Activated B cell treated with CpG ODN at 0.5 μM for 24 hours (primary cell): Measurements from ENCODE around the gene INA. TPM values are rescaled to one million over a fixed set of nuclear protein-coding genes. Genes with fewer than 3 reads are reported as not detected.

Experiments
- ATAC-seq: fragments of 200-7000 bp; cut with Tn5 transposase; one replicate; pipeline ENCODE4 v1.10.0; 2021; ENCODE audit warnings: low read depth, mild to moderate bottlenecking, moderate library complexity
- CTCF ChIA-PET: fragments of 350-600 bp; sonication (Branson Sonifier 250); formaldehyde crosslinking; loops from one replicate; lab custom pipeline; 2021; ENCODE audit warnings: antibody characterized with exemption; lab: Charles Lee
- POLR2A ChIA-PET: fragments of 350-600 bp; sonication (Branson Sonifier 250); formaldehyde crosslinking; loops from one replicate; lab custom pipeline; 2021; ENCODE audit warnings: antibody characterized with exemption; lab: Charles Lee
- DNase-seq: peaks from one replicate; pipeline ENCODE4 v3.0.0; 2022
- H3K27ac Mint-ChIP-seq: one replicate; pipeline ENCODE4 v1.8.0; 2020; ENCODE audit warnings: mixed read lengths
- H3K27me3 Mint-ChIP-seq: one replicate; pipeline ENCODE4 v1.8.0; 2021; ENCODE audit warnings: mixed read lengths
- H3K36me3 Mint-ChIP-seq: one replicate; pipeline ENCODE4 v1.8.0; 2021; ENCODE audit warnings: low read depth, mixed read lengths
- H3K4me1 Mint-ChIP-seq: one replicate; pipeline ENCODE4 v1.8.0; 2021; ENCODE audit warnings: mixed read lengths
- H3K4me3 Mint-ChIP-seq: one replicate; pipeline ENCODE4 v1.8.0; 2020; ENCODE audit warnings: mild to moderate bottlenecking, mixed read lengths
- H3K9me3 Mint-ChIP-seq: one replicate; pipeline ENCODE4 v1.8.0; 2020; ENCODE audit warnings: mixed read lengths
- CTCF ChIP-seq: fragments of 200-600 bp; IDR thresholded peaks from one replicate; pipeline ENCODE4 v1.8.0; 2022; ENCODE audit warnings: antibody characterized with exemption, mild to moderate bottlenecking
- intact Hi-C: fragments of 100-400 bp; cut with micrococcal nuclease; formaldehyde crosslinking; loops from one replicate; pipeline ENCODE4 v1.15.1; 2024
- total RNA-seq: library from RNA; stranded (reverse); gene quantifications from 2 replicates; pipeline ENCODE4 v1.2.3, GENCODE V29; 2022

INA gene
- total RNA-seq, 1 donor from 2014 or later, result not detected

GRCh38 chr10:103287992-103288391, 11.1 kb downstream of the INA start:
- ChIA-PET POLR2A (interaction anchor here (0.6 kb wide), 1 partner anchor 45 kb away, joined by 8 read pairs; no protein-coding TSS in a partner anchor), CTCF (no interaction called here)
- Mint-ChIP-seq H3K27ac (no peak overlapping the region), H3K36me3 (no peaks in the 10 kb centered on the region), H3K4me1 (no peaks in the 10 kb centered on the region), H3K9me3 (no peaks in the 10 kb centered on the region), H3K4me3 (no peak overlapping the region), H3K27me3 (peaks cover 23% of the 10 kb centered on the region)
- TF ChIP-seq CTCF, result no peak
- intact Hi-C loops, result no loop called here
- DNase-seq (no peak), ATAC-seq (no peak)

- ATAC-seq (no peak), DNase-seq (no peak)
- Mint-ChIP-seq H3K27ac (no peak overlapping the region), H3K36me3 (no peaks in the 10 kb centered on the region), H3K27me3 (peaks cover 18% of the 10 kb centered on the region), H3K4me3 (no peak overlapping the region), H3K9me3 (no peaks in the 10 kb centered on the region), H3K4me1 (no peaks in the 10 kb centered on the region)
- intact Hi-C loops, result no loop called here
- ChIA-PET CTCF (no interaction called here), POLR2A (no interaction called here)
- TF ChIP-seq CTCF, result no peak
Observed at GRCh38 chr10:103291588-103291987, 14.7 kb downstream of the INA start.

- DNase-seq, result no peak
- intact Hi-C loops, result no loop called here
- H3K4me1 Mint-ChIP-seq, result no peaks in the 10 kb centered on the region
- no peak overlapping the region for H3K27ac Mint-ChIP-seq
- ChIA-PET CTCF (no interaction called here), POLR2A (interaction anchor here (0.6 kb wide), 1 partner anchor 199 kb away, joined by 10 read pairs; no protein-coding TSS in a partner anchor)
- no peak overlapping the region for H3K4me3 Mint-ChIP-seq
- peaks cover 5% of the 10 kb centered on the region for H3K27me3 Mint-ChIP-seq
- H3K9me3 Mint-ChIP-seq, result no peaks in the 10 kb centered on the region
- TF ChIP-seq CTCF, result no peak
- no peaks in the 10 kb centered on the region for H3K36me3 Mint-ChIP-seq
- ATAC-seq, result no peak
Observed at GRCh38 chr10:103295374-103296015, 18.6 kb downstream of the INA start.

GRCh38 chr10:103307594-103307993, 30.7 kb downstream of the INA start:
- Mint-ChIP-seq H3K27me3 (no peaks in the 10 kb centered on the region), H3K27ac (no peak overlapping the region), H3K4me3 (no peak overlapping the region), H3K9me3 (no peaks in the 10 kb centered on the region), H3K4me1 (no peaks in the 10 kb centered on the region), H3K36me3 (peaks cover 54% of the 10 kb centered on the region)
- POLR2A ChIA-PET, result no interaction called here
- TF ChIP-seq CTCF, result no peak
- CTCF ChIA-PET, result no interaction called here
- DNase-seq (no peak), ATAC-seq (no peak)
- intact Hi-C loops, result no loop called here

- H3K36me3 Mint-ChIP-seq, result peaks cover 52% of the 10 kb centered on the region
- H3K4me1 Mint-ChIP-seq, result no peaks in the 10 kb centered on the region
- H3K4me3 Mint-ChIP-seq, result no peak overlapping the region
- DNase-seq (no peak), ATAC-seq (no peak)
- ChIA-PET CTCF (no interaction called here), POLR2A (no interaction called here)
- H3K27me3 Mint-ChIP-seq, result no peaks in the 10 kb centered on the region
- no peak for TF ChIP-seq CTCF
- intact Hi-C loops, result no loop called here
- no peak overlapping the region for H3K27ac Mint-ChIP-seq
- H3K9me3 Mint-ChIP-seq, result no peaks in the 10 kb centered on the region
Observed at GRCh38 chr10:103310197-103310596, 33.3 kb downstream of the INA start.
